Tracheal epithelial cell (primary cell): ENCODE results near the gene DHRS4L2. TPM values are rescaled to one million over a fixed set of nuclear protein-coding genes. Genes with fewer than 3 reads are reported as not detected.

Source experiments
- total RNA-seq: library from RNA; depleted of rRNA; stranded (reverse); fragments of >200 nt; gene quantifications from 2 replicates; pipeline ENCODE4 v1.2.1, GENCODE V29; 2014

Gene DHRS4L2
- total RNA-seq, result 11.5 and 12.0 TPM in 2 replicates

GRCh38 chr14:23988607-23989363 lies at the start of gene DHRS4L2:
Gene DHRS4L2 (plus strand): TSS chr14:23988929. CDS start chr14:23988948, 19 bp downstream.

GRCh38 chr14:23953464-23954278 lies 35.1 kb upstream of the DHRS4L2 start, which contains the start of gene DHRS4:
Gene DHRS4 (plus strand): TSS chr14:23953770. CDS start chr14:23953789, 19 bp downstream.

DNA sequence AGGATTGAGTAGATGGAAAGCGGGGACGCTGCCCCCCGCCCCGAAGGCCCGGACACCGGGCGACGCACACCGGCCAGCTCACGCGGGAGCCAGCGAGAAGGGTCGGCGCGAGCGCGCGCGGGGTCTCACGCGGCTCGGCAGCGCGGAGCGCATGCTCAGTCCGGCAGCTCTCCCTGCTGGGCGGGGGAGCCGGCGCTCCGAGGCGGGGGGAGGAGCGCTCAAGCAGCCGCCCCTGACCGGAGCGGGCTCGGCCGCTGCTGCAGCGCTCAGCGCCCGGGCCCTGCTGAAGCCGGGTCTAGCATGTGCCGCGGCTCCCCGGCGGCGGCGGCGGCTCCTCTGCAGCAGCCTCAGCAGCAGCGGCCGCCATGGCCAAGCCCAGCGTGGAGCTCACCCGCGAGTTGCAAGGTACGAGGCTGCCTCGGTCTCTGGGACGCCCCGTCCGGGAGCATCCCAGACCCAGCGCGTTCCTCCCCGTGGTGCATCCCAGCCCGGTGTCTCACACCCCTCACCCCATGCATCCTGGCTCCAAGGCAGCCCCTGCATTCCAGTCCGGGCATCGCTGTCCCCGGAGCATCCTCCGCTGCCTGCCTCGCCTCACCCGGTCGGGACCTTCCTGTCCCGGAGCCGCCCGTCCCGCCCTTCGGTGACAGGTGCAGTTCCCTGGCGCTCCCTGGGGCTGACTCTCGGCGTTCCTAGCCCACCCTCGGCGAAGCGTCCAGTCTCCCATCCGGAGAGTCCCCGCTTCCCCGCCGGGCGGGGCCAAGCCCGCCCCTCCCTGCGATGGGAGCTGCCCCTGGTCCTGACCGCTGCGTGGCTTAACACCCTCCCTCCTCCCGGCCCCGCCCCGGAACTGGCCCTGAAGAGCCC lies 63.3 kb downstream of the DHRS4L2 start, which contains the start of gene CARMIL3:
Gene CARMIL3, plus strand, starts transcription at position 221 of the 867 bp plus-strand sequence. Its CDS starts 145 bp downstream, at position 366.

Other genes with a start within 250 kb of the DHRS4L2 start
- 26.0 and 29.6 TPM in 2 replicates for gene DHRS4, start 35.2 kb upstream of the DHRS4L2 start, total RNA-seq
- gene CARMIL3, start 63.1 kb downstream of the DHRS4L2 start, total RNA-seq, result under 0.01 and 0.24 TPM in 2 replicates
- not detected in 2 replicates for gene CPNE6, start 82.6 kb downstream of the DHRS4L2 start, total RNA-seq
- gene PCK2, start 105.4 kb downstream of the DHRS4L2 start, total RNA-seq, result 57.1 and 93.8 TPM in 2 replicates
- 70.1 and 80.1 TPM in 2 replicates for gene DCAF11, start 125.8 kb downstream of the DHRS4L2 start, total RNA-seq
- 0.96 and 1.9 TPM in 2 replicates for gene NRL, start 126.0 kb downstream of the DHRS4L2 start, total RNA-seq
- under 0.01 and 0.24 TPM in 2 replicates for gene FITM1, start 141.7 kb downstream of the DHRS4L2 start, total RNA-seq
- 92.9 and 152 TPM in 2 replicates for gene PSME1, start 147.3 kb downstream of the DHRS4L2 start, total RNA-seq
- 11.7 and 12.8 TPM in 2 replicates for gene EMC9, start 152.7 kb downstream of the DHRS4L2 start, total RNA-seq
- 33.7 and 78.8 TPM in 2 replicates for gene PSME2, start 157.7 kb downstream of the DHRS4L2 start, total RNA-seq
- 23.9 and 49.0 TPM in 2 replicates for gene RNF31, start 158.6 kb downstream of the DHRS4L2 start, total RNA-seq
- 16.8 and 62.9 TPM in 2 replicates for gene IRF9, start 172.3 kb downstream of the DHRS4L2 start, total RNA-seq
- gene REC8, start 183.2 kb downstream of the DHRS4L2 start, total RNA-seq, result 1.7 and 6.0 TPM in 2 replicates
- gene IPO4, start 199.9 kb downstream of the DHRS4L2 start, total RNA-seq, result 45.6 and 64.3 TPM in 2 replicates
- 63.9 and 79.9 TPM in 2 replicates for gene TM9SF1, start 206.5 kb downstream of the DHRS4L2 start, total RNA-seq
- gene TSSK4, start 216.8 kb downstream of the DHRS4L2 start, total RNA-seq, result not detected in 2 replicates
- 32.8 and 40.7 TPM in 2 replicates for gene CHMP4A, start 224.6 kb downstream of the DHRS4L2 start, total RNA-seq
- gene MDP1, start 227.1 kb downstream of the DHRS4L2 start, total RNA-seq, result 10.8 and 14.7 TPM in 2 replicates
- 91.6 and 113 TPM in 2 replicates for gene NEDD8, start 243.4 kb downstream of the DHRS4L2 start, total RNA-seq
- gene GMPR2, start 244.0 kb downstream of the DHRS4L2 start, total RNA-seq, result 95.1 and 97.1 TPM in 2 replicates